NCI-H1105 treated with DMSO at 0.1 percent for 48 hours (cell line): ENCODE measurements around the gene MEA1.
A peak's percentile ranks its signal among the peaks of the same experiment; 100 is the strongest.
"Not testable (repeated sequence)": the region's sequence is repeated elsewhere in the genome, so short reads cannot be mapped to it uniquely, and the experiment has no call there.

Experiments
- DNase-seq: peaks from one replicate; lab custom pipeline; 2025; lab: John Stamatoyannopoulos, UW

Gene MEA1

GRCh38 chr6:43009124-43009523 is 4.6 kb downstream of the MEA1 start:
- peak; percentile 41 for DNase-seq

GRCh38 chr6:43007126-43007525 is 6.6 kb downstream of the MEA1 start:
- no peak for DNase-seq

- no peak for DNase-seq
These were observed 7.5 kb downstream of the MEA1 start for GRCh38 chr6:43006251-43006650.

DNA sequence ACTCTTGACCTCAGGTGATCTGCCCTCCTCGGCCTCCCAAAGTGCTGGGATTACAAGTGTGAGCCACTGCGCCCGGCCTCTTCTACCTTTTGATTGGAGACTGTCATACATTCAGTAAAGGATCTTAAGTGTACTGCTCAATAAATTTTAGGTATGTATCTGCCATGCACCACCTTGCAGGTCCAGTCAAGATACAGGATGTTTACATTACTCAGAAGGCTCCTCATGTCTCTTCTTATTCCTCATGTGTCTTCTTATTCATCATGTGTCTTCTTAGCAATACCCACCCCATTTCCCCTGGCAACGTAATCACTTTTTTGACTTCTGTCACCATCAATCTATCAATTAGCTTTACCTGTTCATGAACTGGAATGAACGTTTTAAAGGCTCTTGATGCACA is 7.9 kb downstream of the MEA1 start:
- no peak for DNase-seq

GRCh38 chr6:43001843-43002242 is 11.9 kb downstream of the MEA1 start:
- no peak for DNase-seq

- not testable (repeated sequence) for DNase-seq
These were observed 15.5 kb downstream of the MEA1 start for GRCh38 chr6:42998205-42998604.

DNA sequence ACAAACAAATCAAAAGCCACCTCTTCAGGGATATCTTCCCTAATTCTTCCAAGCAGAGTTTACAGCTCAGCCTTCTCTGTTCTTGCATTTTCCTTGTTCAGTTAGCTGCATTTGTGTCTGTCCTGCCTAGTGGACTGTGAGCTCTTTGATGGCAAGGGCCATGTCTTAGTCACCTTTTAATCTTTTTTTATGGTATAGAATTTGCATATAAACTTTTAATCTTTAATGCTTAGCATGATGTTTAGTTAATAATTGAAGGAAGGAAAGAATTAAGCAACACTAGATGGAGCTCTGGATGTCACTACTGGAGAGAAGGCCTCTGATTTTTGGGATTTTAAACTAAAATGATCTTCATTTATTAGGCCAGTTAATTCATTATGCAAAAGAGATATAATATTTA is 17.2 kb downstream of the MEA1 start:
- DNase-seq: no peak

- DNase-seq: no peak
These were observed 20.3 kb downstream of the MEA1 start for GRCh38 chr6:42993445-42993844.

DNA sequence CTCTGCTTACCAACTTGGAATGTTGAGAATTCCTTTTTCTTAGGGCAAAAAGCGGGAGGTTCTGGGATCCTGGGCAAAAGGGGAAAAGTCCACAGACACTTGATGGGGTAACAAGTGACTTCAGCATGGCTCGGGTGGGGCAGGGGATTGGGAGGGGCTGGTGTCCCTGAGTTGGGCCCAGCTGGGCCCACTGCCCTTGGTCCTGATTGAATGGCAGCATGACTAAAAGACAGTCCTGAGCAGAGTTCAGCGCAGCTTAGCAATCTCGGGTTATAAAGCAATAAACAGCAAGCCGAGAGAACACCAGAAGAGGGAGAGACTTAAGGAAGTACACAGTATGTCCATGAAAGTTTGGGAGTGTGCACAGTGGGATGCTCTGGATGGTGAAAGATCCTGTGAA is 23.8 kb downstream of the MEA1 start:
- no peak for DNase-seq

DNA sequence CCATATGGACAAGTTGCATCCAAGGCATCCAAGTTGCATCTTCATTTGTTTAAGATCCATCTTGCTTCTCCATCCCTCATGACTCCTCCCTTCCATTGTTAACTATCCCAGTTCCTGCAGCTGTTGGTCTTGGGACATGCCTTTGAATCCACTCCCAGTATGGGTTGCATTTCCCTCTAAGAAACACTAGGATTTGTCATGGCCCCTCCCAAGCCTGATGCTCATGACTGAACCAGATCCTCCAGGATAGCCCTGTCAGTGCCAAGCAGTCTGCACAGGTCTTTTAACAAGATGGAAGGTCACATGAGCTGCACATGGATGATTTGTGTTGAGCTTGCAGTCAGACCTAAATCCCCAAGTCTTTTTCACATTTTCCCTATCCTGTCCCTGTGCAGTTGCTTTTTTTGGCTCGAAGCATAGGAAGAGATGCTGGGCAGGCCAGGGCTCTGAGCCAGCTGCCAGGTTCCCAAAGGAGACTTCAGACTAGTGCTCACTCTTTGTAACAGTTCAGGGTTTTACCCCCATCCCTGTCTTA is 25.2 kb downstream of the MEA1 start:
- DNase-seq: no peak

DNA sequence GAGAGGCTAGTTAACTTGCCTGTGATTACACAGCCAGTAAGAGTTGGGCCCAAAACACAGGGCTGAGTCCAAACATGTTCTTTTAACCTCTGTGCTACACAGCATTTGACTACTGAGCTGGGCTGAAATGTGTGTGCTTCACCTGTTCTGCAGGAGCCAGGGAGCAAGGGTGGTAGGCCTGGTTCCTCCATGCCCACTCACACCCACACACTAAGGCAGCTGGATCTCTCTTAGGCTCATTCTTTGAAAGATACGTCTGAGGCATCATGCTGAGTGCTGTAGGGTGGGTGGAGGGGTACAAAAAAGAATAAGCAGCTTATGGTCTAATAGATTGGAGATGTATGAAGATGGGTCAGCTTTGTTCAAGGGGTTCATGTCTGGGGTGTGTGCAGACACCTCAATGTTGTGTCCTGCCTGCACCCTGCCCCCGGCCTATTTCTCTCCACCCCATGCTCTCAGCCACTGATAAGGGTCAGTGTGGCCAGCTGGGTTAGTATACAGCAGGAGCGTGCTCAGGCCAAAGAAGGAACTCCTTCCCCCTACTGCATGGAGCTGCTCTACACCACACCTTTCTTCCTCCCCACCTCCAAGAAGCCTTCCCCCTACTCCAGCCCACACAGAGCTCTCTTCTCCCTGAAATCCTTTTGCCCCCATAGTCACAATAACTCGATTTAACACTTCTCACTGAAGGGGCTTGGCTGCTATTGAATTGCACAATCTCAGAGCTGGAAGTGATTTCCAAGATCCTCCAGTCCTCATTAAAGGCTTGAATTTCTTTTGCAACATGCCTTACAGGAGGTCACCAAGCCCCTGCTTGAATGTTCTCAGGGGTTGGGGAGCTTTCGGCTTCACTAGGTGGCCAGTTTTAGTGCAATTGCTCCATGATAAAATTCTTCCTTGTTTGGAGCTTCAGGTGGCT is 26.0 kb downstream of the MEA1 start:
- no peak for DNase-seq

GRCh38 chr6:42984924-42985475 is 28.7 kb downstream of the MEA1 start:
- no peak for DNase-seq

DNA sequence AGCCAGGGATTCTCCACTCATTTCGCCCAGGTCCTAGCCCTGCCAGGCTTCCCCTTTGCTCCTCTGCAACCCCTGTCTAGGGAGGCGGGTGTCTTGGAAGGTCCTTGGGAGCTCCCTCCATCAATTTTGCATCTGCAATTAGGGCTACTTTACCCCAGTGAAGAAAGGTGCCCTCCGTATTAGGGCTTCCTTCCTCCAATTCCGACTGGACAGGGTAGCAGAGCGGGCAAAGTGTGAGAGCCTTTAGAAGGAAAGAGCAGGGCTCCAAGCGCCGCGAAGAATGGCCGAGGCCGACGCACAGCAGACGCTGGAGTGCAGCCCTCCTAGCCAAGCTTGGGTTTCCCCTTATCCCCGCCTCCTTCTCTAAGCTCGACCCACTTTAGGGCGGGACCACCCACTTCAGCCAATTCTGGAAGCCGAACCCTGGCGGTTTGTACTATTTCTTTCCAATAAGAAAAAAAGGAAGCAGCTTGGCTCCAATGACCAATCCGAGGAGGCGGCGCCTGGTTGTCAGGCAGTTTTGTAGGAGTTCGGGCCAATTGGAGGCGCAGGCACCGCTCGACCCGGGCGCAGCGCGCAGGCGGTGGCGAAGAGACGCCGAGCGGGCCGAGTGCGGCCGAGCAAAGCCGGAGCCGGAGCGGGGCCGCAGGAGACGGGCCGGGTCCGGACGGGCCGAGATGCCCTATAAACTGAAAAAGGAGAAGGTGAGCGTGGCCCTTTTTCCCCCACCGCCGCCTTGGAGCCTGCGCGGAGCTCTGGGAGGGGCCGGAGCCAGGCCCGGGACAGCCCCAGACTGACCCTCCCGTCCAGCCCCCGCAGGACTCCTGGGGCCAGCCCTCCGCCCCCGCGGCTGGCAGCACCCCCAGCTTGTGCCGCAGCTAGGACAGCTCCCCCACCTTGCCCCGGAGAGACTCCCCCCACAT is 29.5 kb downstream of the MEA1 start, which contains the start of gene PPP2R5D:
PPP2R5D (plus strand) TSS at position 570 of the 923 bp plus-strand sequence; CDS start at position 678, 108 bp downstream.
- DNase-seq: peak; percentile 100

- no peak for DNase-seq
These were observed 31.9 kb downstream of the MEA1 start for GRCh38 chr6:42981836-42982235.

DNA sequence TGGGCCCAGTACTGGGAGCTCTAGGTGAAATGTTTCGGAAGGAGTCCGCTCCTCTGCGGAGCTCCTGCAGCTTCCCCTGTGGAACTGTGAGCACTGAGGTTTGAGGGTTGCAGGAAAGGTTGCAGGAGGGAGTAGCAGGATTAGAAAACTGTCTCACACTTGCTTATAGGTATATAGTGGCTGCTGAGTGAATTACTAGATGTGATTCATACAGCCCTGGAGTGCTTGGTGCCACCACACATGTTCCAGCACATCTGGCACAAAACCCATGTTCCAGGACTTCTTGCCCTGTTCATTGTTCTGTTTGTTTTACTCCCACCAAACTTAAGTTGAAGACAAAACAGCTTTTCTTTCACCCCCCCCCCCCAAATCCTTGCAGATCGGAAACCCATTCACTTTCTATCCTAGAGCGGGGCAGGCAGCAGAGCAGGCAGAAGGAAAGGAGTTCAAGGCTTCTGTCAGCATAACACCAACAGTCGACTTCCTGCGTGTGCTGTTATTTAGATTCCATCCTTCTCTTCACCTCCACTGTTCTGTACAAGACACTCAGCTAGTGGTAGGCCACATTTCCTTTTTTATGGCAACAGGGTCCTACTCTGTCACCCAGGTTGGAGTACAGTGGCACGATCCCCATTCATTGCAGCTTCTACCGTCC is 34.1 kb downstream of the MEA1 start:
- DNase-seq: no peak

- peak; percentile 93 for DNase-seq
These were observed 34.8 kb downstream of the MEA1 start, which contains the start of gene PEX6 for GRCh38 chr6:42978839-42979522. TSS of gene PEX6 (minus strand) at chr6:42979181. CDS start at chr6:42979150, 31 bp downstream.

- no peak for DNase-seq
These were observed 35.3 kb downstream of the MEA1 start for GRCh38 chr6:42978487-42978838.

DNA sequence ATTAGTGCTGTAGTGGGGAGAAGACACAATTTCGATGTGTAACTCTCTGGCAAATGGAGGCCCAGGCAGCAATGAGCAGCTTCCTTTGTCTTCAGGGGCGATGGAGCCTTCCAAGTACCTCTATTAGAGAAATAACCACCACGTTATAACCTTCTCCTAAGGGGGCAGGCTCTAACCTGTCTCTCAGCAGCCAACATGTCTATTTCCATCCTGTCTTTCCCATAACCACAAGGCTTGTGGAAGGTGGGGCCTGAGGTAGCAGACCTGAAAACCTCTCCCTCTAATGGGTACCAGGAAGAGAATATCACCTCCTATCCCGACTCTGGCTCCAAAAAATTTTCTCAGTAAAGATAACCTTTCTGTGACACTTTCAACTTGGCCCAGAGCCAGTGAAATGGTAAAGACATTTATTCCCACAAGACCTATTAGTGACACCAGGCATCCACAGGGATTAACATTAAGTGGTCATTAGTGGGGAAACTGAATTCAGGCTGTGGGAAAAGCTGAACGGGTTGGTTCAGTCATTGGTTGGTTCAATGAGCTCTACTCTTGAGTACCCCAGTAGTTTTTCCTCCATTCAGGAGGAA is 38.7 kb downstream of the MEA1 start:
- no peak for DNase-seq

- no peak for DNase-seq
These were observed 39.8 kb downstream of the MEA1 start for GRCh38 chr6:42973926-42974325.

- no peak for DNase-seq
These were observed 41.9 kb downstream of the MEA1 start for GRCh38 chr6:42971746-42972327.
